ENCODE measurements around the gene C9orf50. TPM values are rescaled to one million over a fixed set of nuclear protein-coding genes. Genes with fewer than 3 reads are reported as not detected.

The C9orf50 gene
- total RNA-seq, 2 experiments from 2014 or later, result not detected

DNA sequence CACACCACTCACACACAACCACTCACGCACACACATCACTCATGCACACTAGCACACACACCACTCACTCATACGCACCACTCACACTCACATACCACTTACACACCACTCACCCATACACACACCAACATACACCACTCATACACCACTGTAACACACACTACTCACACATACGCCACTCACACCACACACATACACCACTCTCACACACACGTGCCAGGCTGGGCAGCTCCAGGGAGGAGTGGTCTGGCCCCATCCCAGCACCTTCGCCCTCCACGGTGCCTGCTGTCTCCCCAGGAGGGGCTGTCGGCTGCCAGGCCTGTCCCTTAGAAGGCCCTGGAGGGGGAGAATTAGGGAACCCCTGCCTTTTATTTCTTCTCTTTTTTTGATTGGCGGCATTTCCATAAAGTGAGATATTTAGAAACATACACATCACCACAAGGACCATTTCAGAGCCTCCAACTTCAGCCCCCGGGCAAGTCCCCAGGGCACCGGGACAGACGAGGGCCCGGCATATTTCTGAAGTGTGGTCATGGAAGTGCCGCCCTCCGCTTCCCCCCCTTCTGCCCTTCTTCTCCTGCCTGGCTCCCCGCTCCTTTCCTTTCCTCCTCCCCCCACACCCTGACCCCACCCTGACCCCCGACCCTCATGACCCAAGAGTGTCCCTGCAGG lies 27.3 kb upstream of the C9orf50 start:
- no peak for TF ChIP-seq CTCF (IDR thresholded peaks at IDR 0.05)
- Mint-ChIP-seq H3K27ac (no peak overlapping the region), H3K27me3 (no peaks in the 10 kb centered on the region), H3K36me3 (ENCODE audit: low read depth) (no peaks in the 10 kb centered on the region), H3K9me3 (no peaks in the 10 kb centered on the region), H3K4me3 (no peak overlapping the region), H3K4me1 (ENCODE audit: low read depth) (no peaks in the 10 kb centered on the region)
- ChIA-PET POLR2A (no interaction called here), CTCF (no interaction called here)
- DNase-seq (no peak), ATAC-seq (no peak)
- intact Hi-C loops (cut with micrococcal nuclease), result loop anchor here (10.0 kb wide), 1 partner anchor 137 kb away; no protein-coding TSS in a partner anchor

DNA sequence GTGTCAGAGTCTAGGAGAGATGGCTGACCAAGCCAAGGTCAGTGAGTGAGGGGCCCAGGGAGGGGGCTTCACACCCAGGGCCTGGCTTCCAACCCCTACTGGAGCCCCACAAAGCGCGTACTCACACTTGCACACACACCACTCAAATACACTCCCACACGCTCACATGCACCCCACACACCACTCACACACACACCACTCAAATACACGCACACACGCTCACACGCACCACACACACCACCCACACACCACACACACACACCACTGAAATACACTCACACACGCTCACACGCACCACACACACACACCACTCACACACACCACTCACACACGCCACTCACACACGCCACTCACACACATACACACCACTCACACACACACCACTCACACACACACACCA lies 26.7 kb upstream of the C9orf50 start:
- DNase-seq (no peak), ATAC-seq (no peak)
- H3K4me3 Mint-ChIP-seq, result no peak overlapping the region
- no peak for TF ChIP-seq CTCF (IDR thresholded peaks at IDR 0.05)
- H3K36me3 Mint-ChIP-seq (ENCODE audit: low read depth), result no peaks in the 10 kb centered on the region
- no peaks in the 10 kb centered on the region for H3K27me3 Mint-ChIP-seq
- no peaks in the 10 kb centered on the region for H3K9me3 Mint-ChIP-seq
- intact Hi-C loops (cut with micrococcal nuclease), result loop anchor here (10.0 kb wide), 1 partner anchor 137 kb away; no protein-coding TSS in a partner anchor
- no peaks in the 10 kb centered on the region for H3K4me1 Mint-ChIP-seq (ENCODE audit: low read depth)
- ChIA-PET CTCF (no interaction called here), POLR2A (no interaction called here)
- H3K27ac Mint-ChIP-seq, result no peak overlapping the region

DNA sequence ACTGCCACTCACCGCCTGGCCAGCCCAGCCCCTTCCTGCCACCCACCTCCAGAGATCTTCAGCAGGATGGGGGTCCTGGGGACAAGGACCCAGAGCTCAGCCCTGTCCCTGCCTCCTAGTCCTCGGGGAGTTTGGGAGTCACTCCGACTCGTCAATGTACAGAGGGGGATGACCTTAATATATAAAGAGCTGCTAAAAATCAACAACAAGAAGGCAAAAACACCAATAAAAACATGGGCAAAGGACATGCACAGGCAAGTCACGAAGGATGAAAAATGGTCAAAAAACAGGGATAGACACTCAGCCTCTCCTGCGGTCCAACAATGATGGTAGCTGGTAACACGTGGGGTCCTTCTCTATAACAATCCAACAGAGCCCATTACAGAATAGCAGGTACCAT lies 25.8 kb upstream of the C9orf50 start:
- Mint-ChIP-seq H3K36me3 (ENCODE audit: low read depth) (no peaks in the 10 kb centered on the region), H3K9me3 (no peaks in the 10 kb centered on the region), H3K27me3 (no peaks in the 10 kb centered on the region), H3K27ac (no peak overlapping the region), H3K4me1 (ENCODE audit: low read depth) (no peaks in the 10 kb centered on the region), H3K4me3 (no peak overlapping the region)
- no peak for DNase-seq
- no peak for TF ChIP-seq CTCF (IDR thresholded peaks at IDR 0.05)
- no peak for ATAC-seq
- intact Hi-C loops (cut with micrococcal nuclease), result loop anchor here (10.0 kb wide), 1 partner anchor 138 kb away; no protein-coding TSS in a partner anchor
- ChIA-PET POLR2A (no interaction called here), CTCF (no interaction called here)

DNA sequence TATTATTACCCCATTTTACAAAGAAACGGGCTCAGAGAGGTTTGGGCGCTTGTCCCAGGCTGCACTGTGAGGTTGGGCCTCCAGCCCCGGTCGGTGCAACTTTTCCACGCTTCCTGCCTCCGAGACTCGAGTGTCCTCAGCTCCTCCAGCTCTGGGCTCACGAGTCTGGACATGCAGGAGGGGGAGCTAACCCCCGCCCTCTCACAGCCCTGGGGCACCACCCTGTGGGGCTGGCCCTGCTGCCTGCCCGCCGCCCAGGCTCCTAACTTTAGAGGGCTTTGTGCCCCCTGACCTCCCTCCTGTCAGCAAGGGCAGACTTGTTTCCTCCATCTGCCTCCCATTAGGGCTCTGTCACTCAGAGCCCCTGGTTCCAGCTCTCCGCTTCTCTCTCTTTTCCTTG lies 25.4 kb upstream of the C9orf50 start:
- TF ChIP-seq CTCF (IDR thresholded peaks at IDR 0.05), result no peak
- Mint-ChIP-seq H3K9me3 (no peaks in the 10 kb centered on the region), H3K27me3 (no peaks in the 10 kb centered on the region), H3K27ac (no peak overlapping the region), H3K4me3 (no peak overlapping the region), H3K4me1 (ENCODE audit: low read depth) (peaks cover 2% of the 10 kb centered on the region), H3K36me3 (ENCODE audit: low read depth) (no peaks in the 10 kb centered on the region)
- ATAC-seq, result no peak
- no peak for DNase-seq
- intact Hi-C loops (cut with micrococcal nuclease), result loop anchor here (10.0 kb wide), 1 partner anchor 139 kb away; no protein-coding TSS in a partner anchor
- ChIA-PET CTCF (no interaction called here), POLR2A (no interaction called here)

DNA sequence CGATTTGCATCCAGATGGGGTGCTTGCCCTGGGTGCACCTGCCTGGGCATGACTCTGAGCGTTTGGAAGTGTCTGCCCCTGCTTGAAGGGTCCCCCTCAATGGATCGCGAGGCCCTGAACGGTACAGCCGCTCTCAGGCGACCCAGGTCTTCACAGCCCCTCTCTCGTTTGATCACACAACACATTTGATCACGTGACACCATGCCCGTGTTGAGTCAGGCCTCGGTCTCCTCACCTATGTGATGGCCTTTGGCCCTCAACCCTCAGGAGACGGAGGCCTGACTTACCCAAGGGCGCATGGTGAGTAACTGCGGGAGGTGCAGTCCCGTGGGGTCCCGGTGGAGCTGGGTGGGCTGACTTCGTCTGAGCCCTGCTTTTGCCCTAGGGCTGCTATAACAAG lies 24.0 kb upstream of the C9orf50 start:
- Mint-ChIP-seq H3K27me3 (no peaks in the 10 kb centered on the region), H3K4me3 (no peak overlapping the region), H3K36me3 (ENCODE audit: low read depth) (peaks cover 2% of the 10 kb centered on the region), H3K27ac (no peak overlapping the region), H3K4me1 (ENCODE audit: low read depth) (peaks cover 15% of the 10 kb centered on the region), H3K9me3 (no peaks in the 10 kb centered on the region)
- DNase-seq (no peak), ATAC-seq (no peak)
- no peak for TF ChIP-seq CTCF (IDR thresholded peaks at IDR 0.05)
- ChIA-PET POLR2A (no interaction called here), CTCF (no interaction called here)
- intact Hi-C loops (cut with micrococcal nuclease), result loop anchor here (5.0 to 10.0 kb wide), 2 partner anchors 87 to 140 kb away; no protein-coding TSS in a partner anchor
